HFFc6 (cell line): ENCODE measurements around the gene TRAF7. TPM values are rescaled to one million over a fixed set of nuclear protein-coding genes. Genes with fewer than 3 reads are reported as not detected.

Experiments used
- DNase-seq: peaks from one replicate; pipeline ENCODE4 v3.0.0-alpha.2; 2018
- H3K27ac Mint-ChIP-seq: 2 replicates; pipeline ENCODE4 v1.8.0; 2020; ENCODE audit warnings: mild to moderate bottlenecking, mixed read lengths
- H3K27me3 Mint-ChIP-seq: 2 replicates; pipeline ENCODE4 v1.8.0; 2021; ENCODE audit warnings: mild to moderate bottlenecking, moderate library complexity, mixed read lengths; ENCODE audit not compliant: insufficient read depth
- H3K36me3 Mint-ChIP-seq: 2 replicates; pipeline ENCODE4 v1.8.0; 2021; ENCODE audit warnings: low read depth, mixed read lengths
- H3K4me1 Mint-ChIP-seq: 2 replicates; pipeline ENCODE4 v1.8.0; 2020; ENCODE audit warnings: low read depth, mixed read lengths
- H3K4me3 Mint-ChIP-seq: 2 replicates; pipeline ENCODE4 v1.8.0; 2020; ENCODE audit warnings: mild to moderate bottlenecking, moderate library complexity, mixed read lengths
- H3K9me3 Mint-ChIP-seq: 2 replicates; pipeline ENCODE4 v1.8.0; 2020; ENCODE audit warnings: mild to moderate bottlenecking, mixed read lengths
- total RNA-seq, 6 experiments: library from RNA; stranded (reverse); fragmentation: NEBNext Ultra II Directional; extraction: Animal tissue kit (Norgen Biotek cat#: 25700); gene quantifications; 2 replicates in 1 of 6; 3 replicates in 5 of 6; pipeline ENCODE4 v1.2.3, GENCODE V29; 2021
- TF ChIP-seq, protein P1 (sequence below): fragments of 200-600 bp; sonication (generic); IDR thresholded peaks from 2 replicates; pipeline ENCODE4 v1.5.0; 2021; ENCODE audit warnings: antibody characterized with exemption, mild to moderate bottlenecking

Gene TRAF7
- total RNA-seq, 6 experiments from 2014 or later, result 81.4 to 88.3 (median 85.3) TPM

DNA sequence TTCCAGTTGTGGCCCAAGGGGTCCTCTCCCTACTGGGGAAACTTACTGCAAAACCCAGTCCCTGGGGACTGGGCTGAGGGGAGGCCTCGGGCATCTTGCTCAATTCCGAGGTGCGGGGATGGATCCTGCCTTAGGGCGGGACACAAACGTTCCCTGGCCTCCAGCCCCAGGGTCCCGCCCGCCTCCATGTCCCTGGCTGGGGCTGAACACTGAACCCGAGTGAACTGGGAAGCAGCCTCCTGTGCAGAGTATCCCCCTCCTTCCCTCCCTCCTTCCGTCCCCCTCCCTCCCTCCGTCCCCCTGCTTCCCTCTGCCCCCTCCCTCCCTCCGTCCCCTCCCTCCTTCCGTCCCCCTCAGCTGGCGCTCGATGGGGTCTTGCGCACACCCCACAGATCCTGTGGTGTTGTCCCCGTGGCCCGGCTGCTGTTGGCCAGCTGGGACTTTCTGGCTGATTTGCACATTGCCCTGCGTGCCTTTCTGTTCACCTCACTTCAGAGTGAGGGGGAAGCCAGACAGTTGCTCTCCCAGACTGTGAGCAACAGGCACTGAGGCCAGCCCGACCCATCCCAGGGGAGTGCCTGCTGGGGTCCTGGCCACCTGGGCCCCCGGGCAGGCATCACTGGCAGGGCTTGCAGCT, 5.5 kb downstream of the TRAF7 start:
- TF ChIP-seq, protein P1, sequence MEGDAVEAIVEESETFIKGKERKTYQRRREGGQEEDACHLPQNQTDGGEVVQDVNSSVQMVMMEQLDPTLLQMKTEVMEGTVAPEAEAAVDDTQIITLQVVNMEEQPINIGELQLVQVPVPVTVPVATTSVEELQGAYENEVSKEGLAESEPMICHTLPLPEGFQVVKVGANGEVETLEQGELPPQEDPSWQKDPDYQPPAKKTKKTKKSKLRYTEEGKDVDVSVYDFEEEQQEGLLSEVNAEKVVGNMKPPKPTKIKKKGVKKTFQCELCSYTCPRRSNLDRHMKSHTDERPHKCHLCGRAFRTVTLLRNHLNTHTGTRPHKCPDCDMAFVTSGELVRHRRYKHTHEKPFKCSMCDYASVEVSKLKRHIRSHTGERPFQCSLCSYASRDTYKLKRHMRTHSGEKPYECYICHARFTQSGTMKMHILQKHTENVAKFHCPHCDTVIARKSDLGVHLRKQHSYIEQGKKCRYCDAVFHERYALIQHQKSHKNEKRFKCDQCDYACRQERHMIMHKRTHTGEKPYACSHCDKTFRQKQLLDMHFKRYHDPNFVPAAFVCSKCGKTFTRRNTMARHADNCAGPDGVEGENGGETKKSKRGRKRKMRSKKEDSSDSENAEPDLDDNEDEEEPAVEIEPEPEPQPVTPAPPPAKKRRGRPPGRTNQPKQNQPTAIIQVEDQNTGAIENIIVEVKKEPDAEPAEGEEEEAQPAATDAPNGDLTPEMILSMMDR, result no peak
- H3K27ac Mint-ChIP-seq, result no peak overlapping the region
- no peaks in the 10 kb centered on the region for H3K9me3 Mint-ChIP-seq
- H3K4me3 Mint-ChIP-seq, result no peak overlapping the region
- H3K27me3 Mint-ChIP-seq, result no peaks in the 10 kb centered on the region
- no peak for DNase-seq
- peaks cover 7% of the 10 kb centered on the region; the same call in 1 of the 2 replicates for H3K36me3 Mint-ChIP-seq
- peaks cover 17% of the 10 kb centered on the region for H3K4me1 Mint-ChIP-seq

DNA sequence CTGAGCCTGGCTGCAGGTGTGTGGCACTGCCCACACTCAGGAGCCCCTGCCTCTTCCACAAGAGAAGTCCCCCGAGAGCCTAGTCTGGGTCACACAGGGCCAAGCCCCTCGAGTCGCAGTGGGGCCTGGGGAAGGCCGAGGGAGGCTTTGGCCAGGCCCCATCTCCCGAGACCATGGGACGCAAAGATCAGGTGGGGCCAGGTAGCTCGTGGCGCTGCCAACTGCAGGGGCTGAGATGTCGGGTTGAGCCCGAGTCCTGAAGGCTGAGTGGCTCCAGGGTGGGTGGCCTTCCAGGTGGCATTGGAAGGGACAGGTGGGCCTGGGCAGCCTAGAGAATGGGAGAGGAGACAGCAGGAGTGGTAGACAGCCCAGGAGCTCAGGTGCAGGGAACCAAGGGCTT, 6.3 kb downstream of the TRAF7 start:
- no peak for DNase-seq
- H3K27ac Mint-ChIP-seq, result no peak overlapping the region
- peaks cover 7% of the 10 kb centered on the region; the same call in 1 of the 2 replicates for H3K36me3 Mint-ChIP-seq
- TF ChIP-seq, protein P1, result no peak
- peaks cover 12% of the 10 kb centered on the region for H3K4me1 Mint-ChIP-seq
- H3K4me3 Mint-ChIP-seq, result no peak overlapping the region
- H3K27me3 Mint-ChIP-seq, result no peaks in the 10 kb centered on the region
- no peaks in the 10 kb centered on the region for H3K9me3 Mint-ChIP-seq

DNA sequence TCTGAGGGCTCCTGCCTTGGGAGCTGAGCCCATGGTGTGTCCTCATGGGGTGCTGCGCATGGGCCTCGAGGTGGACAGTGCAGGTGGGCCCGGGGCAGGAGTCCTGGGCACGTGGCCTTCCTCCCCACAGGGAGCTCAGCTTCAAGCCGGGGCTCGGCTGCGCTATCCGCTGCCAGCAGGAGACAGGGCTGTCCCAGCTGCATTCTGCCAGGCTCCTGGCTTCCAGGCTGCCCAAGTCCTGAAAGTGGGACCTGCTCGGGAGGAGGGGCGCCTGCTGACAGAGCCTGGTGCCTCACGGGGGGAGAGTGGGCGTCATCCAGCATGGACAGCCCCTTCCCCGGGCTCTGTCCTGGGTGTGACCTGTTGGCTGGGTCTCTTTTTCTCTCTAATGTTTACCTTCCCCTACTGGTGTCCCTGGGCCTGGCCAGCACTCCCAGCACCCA, 7.1 kb downstream of the TRAF7 start:
- peaks cover 4% of the 10 kb centered on the region for H3K4me1 Mint-ChIP-seq
- no peak for DNase-seq

DNA sequence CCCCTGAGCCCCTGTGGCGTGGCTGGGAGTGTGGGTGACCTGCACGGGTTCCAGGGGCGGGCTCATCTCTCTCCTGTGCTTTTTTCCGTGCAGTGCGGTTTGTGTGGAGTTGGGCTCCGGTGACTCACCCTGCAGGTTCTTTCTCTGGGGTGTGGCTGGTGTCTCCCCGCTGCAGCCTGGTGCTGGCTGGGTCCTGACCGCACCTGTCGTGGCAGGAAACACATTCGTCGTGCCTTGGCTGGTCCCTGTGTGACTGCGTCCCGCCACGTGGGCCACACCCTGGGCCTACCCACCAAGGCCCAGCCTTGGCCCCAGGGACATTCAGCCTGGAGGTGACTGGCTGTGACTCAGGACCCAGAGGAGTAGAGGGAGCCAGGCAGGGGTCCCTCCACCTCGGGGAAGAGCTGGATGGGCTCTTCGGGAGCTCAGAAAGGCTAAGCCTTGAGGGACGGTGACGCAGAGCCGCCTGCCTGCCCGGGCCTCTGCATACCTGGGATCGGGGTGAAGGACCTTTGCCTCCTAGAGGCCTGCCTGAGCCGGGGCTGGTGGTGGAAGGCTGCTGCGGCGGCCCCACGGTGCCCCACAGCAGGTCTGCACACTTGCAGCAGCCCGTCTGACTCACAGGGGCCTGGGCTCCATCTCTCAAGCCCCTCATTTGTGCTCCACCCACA, 7.8 kb downstream of the TRAF7 start:
- TF ChIP-seq, protein P1, result no peak
- Mint-ChIP-seq H3K27ac (no peak overlapping the region), H3K4me3 (no peak overlapping the region), H3K4me1 (no peaks in the 10 kb centered on the region), H3K27me3 (no peaks in the 10 kb centered on the region; the same call in 1 of the 2 replicates), H3K36me3 (peaks cover 3% of the 10 kb centered on the region; the same call in 1 of the 2 replicates), H3K9me3 (no peaks in the 10 kb centered on the region)
- no peak for DNase-seq

More for the DNA sequence above, 7.1 kb downstream of the TRAF7 start:
- H3K27me3 Mint-ChIP-seq, result no peaks in the 10 kb centered on the region
- TF ChIP-seq, protein P1, result no peak
- H3K9me3 Mint-ChIP-seq, result no peaks in the 10 kb centered on the region
- peaks cover 3% of the 10 kb centered on the region; the same call in 1 of the 2 replicates for H3K36me3 Mint-ChIP-seq
- H3K4me3 Mint-ChIP-seq, result no peak overlapping the region
- H3K27ac Mint-ChIP-seq, result no peak overlapping the region

DNA sequence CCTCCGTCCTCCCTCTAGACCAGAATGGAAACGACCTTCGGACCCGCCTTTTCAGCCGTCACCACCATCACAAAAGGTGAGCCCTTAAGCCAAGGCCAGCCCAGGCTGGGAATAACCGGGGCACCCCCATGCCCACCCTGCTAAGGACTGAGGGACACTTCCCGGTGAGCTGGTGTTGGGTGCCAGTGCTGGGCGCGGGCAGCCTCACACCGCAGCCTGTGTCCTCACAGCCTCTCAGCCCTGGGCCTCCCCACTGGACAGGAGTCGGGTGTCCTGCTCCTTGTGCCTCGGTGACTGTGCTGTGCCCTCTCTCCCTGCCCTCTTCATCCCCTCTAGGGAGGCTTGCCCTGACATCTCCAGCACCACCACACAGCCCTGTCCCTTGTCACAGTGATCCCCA, 10.3 kb downstream of the TRAF7 start:
- H3K4me3 Mint-ChIP-seq, result no peak overlapping the region
- no peak overlapping the region for H3K27ac Mint-ChIP-seq
- no peaks in the 10 kb centered on the region; the same call in 1 of the 2 replicates for H3K27me3 Mint-ChIP-seq
- no peak for DNase-seq
- peaks cover 3% of the 10 kb centered on the region; the same call in 1 of the 2 replicates for H3K36me3 Mint-ChIP-seq
- no peaks in the 10 kb centered on the region for H3K4me1 Mint-ChIP-seq
- TF ChIP-seq, protein P1, result no peak
- no peaks in the 10 kb centered on the region for H3K9me3 Mint-ChIP-seq
